Measurements from ENCODE around the gene CHML. TPM values are rescaled to one million over a fixed set of nuclear protein-coding genes. Genes with fewer than 3 reads are reported as not detected.

The CHML gene
- total RNA-seq, 1 experiment from 2014 or later = 11.8 TPM

DNA sequence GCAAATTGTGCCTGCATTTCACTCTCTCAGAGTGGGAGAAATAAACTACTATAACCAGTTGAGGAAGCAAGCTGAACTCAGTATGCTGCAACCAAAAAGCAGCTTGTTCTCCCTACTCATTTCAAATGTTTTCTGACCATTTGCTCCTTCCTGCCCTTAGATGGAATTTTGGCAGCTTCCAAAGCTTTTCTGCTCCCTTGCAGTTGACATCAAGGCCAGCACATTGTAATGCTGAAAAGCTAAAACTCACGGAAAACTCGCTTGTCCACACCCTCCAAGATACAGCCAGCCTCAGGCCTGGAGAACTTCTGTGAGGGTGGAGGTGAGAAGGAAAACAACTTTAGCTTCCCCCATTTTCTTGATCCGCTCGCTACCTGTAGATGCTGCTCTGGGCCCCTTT is 5.0 kb upstream of the CHML start:
- DNase-seq (ENCODE audit: low read depth) = no peak

DNA sequence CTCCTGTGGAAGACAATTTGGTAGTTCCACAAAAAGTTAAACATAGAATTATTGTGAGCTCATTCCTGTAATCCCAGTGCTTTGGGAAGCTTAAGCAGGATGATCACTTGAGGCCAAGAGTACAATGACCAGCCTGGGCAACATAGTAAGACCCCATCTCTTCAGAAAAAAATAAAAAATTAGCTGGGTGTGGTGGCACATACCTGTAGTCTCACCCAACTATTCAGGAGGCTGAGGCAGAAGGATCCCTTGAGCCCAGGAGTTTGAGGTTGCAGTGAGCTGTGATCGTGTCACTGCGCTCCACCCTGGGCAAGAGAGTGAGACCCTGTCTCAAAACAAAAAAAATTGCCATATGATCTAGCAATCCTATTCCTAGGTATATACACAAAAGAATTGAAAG is 4.1 kb upstream of the CHML start:
- DNase-seq (ENCODE audit: low read depth) = no peak

DNA sequence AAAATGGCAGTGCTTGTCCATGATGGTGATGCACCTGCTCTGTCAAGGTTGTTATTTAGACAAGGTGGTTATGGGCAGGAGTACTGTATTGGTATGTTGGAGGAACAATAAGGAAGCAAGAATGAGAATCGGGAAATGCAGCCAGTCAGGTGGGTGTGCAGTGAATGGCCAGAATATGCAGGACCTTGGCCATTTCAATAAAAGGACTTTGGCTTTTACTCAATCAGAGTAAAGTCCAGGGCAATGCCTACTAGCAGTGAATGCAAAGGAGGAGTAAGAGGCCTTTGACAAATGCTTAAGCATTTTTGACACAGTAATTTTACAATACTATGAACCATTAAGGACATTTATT is 2.4 kb upstream of the CHML start:
- DNase-seq (ENCODE audit: low read depth) = no peak

DNA sequence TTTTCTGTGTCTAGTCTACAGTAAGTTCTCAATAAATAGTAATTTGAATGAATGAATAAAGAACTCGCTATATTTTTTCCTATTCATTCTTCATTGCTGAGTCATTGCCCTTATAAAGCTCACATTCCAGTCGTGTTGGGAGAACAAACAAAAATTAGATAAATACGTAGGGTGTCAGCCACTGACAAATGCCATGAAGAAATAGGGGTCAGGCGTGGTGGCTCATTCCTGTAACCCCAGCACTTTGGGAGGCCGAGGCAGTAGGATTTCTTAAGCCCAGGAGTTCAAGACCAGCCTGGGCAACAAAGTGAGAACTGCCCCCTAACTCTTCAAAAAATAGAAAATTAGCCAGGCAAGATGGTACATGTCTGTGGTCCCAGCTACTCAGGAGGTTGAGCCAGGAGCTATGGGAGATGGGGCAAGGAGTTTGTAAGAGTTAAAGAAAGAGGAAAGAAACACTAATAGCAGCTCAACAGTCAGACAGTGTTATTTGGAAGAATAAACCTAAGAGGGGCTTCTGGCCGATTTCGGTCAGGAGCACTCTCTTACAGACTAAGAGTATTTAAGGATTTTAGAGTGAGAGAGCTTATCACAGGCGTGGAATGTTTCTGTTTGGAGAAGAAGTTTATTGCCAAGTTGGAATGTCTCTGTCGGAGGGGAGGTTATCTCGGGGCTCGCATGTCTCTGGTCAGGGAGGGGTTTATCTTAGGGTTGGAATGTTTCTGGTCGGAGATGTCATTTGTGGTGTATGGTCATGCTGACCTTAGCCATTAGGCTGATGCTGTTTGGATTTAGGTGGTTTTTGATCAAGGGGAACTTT is 1.8 kb upstream of the CHML start:
- no peak for DNase-seq (ENCODE audit: low read depth)

DNA sequence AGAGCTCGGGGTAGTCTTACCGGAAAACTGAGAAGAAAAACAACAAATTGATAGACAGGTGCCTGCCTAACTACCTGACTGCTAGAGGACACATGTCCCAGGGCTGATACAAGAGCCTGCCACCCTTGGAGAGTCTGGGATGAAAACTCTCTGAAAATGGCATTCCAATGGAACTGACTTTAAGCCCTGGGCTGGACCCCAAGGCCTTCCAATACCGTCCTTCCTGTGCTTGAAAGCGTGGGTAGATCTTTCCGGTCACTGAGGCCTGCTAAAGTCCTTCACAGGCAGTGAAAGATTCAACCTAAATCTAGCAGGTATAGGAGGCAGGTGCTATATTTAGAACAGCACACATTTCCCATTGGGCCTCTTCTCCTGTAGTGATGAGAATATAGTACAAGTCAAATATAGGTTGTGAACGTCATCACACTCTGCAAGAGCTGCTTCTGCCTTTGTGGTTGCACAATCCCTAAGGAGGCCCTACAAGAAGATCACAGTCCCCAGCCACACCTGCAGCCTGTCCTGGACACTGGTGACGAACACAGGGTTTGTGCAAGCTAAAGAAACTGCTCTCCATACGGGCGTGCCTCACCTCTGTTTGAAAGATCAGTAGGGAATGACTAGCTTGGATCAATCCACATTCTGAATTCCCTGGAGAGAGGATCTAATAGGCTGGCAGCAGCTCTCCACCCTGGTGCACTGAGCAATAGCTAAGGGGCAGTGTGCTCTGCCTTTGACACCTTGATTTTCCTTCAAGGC is 876 bp upstream of the CHML start:
- DNase-seq (ENCODE audit: low read depth) = no peak

DNA sequence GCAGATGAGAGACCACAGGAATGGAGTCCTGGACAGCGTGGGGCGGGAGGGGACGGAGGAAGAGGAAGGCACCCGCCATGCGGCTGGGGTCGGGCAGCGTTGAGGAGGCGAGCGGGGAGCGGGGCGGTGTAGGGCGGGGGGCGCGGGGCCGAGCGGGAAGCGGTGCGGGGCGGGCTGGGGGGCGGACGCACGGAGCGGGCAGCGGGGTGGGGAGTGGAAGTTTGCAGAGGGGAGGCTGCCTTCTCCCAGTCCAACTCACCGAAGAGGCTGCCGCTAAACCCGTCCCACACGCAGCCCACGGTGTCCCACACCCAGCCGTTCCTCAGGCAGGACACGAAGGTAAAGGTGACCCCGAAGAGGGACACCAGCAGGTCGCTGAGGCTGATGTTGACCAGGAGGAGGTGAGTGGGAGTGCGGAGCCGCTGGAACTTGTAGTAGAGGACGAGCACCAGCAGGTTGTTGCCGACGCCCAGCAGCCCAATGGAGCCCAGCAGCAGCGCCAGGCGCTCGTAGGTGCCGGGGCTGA is 483 bp downstream of the CHML start:
- DNase-seq (ENCODE audit: low read depth) = peak; percentile 65

DNA sequence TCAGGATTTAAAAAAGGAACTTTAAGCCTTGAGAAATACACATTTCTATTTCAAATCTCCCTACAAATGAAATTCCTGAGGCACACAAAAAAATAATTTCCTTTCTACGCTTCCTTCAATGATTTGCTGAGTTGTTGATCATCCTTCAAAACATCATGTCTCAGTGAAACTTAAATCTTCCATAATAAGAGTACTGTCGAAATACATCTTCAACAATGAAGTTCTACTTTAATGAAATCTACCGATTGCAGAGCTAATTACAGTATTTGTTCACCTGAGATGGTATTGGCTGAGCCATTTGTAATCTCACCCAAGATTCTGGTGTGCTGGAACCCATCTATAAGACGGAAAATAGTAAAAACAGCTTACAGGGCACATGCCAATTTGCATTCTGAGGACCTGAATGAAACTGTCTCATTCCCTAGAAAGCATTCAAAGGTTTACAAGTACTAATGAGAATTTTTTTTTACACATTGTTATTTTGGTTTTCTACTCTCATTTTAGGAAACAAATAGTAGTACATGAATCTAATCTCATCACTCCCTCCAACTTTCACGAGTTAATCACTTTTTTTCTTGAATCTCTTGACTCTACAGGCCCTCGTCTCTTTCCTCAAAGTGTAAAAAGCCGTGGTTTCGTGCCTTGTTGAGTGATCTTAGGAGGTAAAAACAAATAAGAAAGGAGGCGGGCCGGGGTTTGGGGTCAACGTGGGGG is 1.1 kb downstream of the CHML start:
- DNase-seq (ENCODE audit: low read depth) = no peak

DNA sequence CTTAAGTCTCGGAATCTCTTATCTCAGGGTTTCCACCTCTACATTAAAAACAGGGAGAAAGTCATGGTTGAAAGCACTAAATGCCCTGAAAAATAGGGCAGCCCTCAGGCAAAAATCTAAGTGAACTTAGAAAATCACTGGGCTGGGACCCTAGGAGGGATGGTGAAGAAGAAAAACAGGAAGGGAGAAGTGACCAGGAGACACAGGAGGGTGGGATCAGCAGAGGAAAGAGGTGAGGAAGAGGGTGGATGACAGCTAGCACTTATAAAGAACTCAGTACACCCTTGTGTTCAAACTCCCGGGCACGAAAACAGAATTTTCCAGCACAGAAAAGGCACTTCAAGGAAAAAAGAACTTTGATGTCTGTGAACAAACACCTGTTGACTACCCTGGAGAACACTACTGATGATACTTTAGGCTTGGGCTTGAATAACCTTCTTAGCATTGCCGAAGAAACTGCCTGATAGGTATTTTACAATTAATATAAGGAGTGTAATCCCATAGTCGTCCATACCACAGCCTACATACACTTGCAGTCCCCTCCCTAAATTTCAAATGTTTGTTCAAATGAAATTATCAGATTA is 2.0 kb downstream of the CHML start:
- DNase-seq (ENCODE audit: low read depth) = no peak

DNA sequence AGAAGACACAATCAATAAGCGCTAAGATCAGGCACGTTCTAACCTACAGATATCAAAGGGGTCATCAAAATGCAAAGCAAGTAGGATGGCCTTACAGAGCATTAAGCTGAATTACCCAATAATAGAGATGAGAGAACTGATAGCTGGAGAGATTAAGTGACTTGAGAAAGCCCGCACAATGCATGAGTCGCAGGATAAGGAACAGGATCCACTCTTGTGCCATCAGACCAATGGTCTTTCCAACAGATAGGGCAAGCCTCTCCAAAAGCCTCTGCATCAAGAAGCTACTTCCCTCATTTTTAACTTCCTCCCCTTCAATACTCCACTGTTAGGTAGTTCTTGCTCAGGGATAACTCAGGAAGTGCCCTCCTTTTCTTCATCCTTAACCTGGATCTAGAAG is 2.6 kb downstream of the CHML start:
- peak; percentile 21 for DNase-seq (ENCODE audit: low read depth)

DNA sequence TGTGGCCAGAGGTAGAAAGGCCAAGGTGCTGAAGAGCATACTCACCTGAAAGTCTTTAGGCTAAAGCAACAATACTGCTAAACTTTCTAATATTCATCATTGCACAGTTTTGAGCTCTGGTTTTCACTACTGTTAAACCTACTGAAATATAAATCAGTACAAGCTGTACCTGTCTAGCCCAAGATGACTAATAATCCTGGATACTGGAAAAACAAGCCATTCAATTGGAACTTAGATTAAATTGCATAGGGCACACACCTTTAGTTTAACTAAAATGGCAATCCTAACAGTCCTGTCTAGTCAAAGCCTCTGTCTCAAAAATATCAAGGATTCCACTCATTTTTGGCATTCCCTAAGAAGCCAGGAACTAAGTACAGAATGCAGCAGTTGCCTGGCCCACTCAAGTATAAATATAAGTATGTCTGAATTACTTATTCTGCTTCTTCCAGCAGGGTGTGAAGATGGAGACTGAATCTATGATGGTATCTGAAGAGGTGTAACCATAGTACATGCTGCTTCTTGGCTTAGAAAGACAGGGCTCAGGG is 3.1 kb downstream of the CHML start:
- no peak for DNase-seq (ENCODE audit: low read depth)

DNA sequence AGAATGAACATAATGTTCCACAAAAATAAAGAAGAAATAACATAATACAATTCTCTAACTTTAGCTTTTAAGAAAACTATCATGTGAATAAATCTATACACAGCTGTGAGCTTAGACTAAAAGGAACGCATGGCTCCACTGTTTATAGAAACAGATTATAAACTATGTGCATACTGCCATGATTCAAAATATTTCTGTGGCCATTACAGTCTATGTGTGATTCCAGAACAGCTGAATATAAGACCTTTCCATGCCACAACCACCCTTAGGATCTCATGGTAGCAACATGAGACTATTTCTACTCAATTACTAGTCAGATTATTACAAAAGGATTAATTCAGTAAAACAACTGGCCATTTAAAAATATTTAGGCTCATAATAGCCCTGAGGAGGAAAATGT is 3.9 kb downstream of the CHML start:
- no peak for DNase-seq (ENCODE audit: low read depth)

DNA sequence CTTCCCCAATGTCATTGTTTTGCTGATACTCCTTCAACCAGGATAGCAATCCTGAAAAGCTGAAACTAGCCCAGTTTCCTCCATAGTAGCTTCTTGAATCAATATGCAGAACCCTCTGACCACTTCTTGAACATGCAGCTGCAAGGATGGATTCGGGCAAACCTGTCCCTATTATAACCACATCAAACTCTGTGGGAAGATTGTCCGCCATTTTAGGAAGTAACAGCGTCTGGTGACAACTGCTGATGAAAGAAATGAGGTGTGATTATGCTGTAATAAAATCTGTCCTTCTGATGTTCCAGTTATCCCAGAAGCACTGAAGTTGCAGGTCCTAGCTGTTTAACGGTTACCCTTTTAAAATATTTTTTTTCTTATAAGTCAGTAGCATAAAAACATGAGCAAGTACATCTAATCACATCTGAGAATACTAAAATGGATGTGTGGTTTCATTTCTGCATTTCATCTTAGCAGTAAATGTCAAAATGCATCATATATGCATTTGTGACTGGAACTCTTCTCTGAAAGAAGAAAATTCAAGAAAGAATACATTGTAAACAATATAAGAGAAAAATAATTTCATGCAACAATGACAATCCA is 4.5 kb downstream of the CHML start:
- DNase-seq (ENCODE audit: low read depth) = no peak

DNA sequence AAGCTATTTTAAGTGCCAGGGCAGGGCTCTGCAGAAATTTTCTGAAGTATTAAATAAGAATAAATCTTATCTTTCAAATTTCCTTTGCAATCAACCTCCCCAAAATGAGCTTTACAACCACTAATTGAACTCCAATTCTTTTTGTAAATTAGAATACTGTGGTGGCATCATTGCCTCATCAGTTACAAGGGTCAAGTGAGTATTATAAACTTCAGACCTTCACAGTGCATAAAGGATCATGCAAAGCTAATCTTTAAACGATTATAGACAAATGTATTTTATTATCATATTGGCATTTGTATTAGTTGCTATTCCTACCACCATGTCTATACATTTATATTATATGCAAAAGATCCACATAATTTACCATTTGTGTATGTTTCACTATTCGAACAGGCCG is 7.2 kb downstream of the CHML start:
- DNase-seq (ENCODE audit: low read depth) = no peak

DNA sequence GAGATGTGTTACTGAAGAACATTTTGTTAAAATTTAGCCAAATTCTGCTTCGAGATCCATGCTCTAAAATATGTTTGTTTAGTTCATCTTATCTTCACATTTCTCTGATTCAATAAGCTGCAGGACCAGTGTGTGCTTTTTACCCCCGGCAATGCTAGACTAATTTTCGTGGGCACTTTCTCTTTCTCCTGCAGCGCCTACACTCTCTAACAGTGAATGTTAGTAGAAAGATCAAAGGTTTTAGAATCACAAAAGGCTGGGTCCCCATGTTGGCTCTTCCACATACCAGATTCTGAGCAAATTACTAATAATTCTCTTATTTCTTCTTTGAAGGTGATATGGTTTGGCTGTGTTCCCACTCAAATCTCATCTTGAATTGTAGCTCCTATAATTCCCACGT is 8.5 kb downstream of the CHML start:
- DNase-seq (ENCODE audit: low read depth) = no peak

DNA sequence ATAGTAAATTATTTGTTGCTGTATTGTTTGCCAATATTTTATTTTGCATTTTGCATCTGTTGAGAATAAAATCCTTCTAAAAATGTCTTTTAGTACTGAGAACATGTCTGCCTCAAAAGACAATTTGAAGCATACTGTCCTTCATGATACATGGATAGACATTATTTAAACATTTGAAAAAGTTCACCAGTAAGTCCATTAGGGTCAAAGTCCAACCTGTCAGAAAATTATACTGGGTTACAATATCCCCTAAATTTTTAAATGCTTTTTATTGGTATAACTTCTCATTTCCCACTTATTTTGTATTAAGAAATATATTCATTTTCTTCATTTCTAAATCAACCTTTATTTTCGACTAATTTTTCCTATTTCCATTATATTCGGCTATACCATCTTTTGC is 9.3 kb downstream of the CHML start:
- no peak for DNase-seq (ENCODE audit: low read depth)

DNA sequence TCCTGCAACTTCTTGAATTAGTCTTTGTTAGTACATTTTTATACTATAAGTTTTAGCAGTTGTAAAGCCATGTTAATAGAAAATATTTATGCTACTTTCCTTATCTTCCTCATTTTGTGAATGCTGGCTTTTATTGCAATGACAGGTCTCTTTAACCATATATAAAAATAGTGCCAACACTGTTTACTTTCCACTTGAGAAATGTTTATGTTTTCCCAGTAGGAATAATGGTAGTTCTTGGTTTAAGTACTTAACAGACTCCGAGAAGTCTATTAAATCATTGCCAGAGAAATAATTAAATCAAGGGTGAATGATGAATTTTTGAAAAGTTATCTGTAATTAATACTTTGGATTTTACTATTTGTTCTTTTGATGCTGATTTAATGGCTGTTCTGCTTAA is 9.7 kb downstream of the CHML start:
- DNase-seq (ENCODE audit: low read depth) = no peak

DNA sequence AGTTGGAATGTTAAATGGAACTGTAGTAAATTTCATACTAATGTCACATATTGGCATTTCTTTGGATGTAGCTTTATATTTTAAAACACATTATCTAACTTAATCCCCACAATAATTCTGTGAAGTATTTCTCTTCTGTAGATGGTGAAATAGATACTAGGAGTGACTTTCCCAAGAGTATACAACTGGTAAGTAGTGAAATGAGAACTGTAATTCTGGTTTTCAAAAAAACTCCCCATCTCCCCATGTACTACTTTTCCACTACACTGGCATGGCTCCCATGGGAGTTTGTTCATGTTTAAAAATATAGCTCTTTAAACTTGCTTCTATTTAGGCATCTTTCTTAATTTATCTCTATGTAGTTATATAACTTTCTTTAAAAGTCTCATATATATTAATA is 10.2 kb downstream of the CHML start:
- DNase-seq (ENCODE audit: low read depth) = no peak

DNA sequence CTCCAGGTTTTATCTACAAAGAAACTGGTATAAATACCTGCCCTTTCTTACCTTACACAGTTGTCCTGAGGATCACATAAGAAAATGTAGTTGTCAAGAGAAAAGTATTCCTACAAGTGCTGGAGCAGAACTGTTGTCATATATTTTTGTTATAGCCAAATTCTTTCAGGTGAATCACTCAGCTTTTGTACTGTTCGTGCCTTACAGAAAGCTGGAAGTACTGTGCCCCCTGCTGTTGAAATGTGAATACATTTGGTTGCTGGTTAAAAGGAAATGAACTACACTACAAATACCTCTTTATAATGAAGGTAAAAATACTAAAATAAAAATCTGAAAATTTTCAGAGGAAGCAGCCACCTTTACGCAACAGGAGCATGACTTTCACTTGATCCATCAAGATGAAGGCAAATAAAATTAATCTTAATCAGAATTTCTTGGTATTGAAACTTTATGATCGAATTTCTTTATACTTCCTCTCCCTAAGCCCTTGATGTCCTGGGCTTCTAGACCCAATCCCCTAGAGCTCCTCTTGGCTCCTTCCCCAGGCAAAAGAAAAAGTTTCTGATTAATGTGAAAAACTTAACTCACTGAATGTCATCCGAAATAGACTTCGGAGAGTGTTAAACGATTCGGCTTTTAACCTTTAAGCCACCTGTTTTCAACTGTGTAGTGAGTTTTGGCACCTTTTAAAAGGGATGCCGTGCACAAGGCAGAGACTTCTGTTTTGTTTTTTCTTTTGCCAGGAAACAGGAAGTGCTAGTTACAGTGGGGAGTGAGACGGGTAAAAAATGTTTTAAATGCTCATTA is 12.5 kb downstream of the CHML start:
- peak; percentile 69 for DNase-seq (ENCODE audit: low read depth)

DNA sequence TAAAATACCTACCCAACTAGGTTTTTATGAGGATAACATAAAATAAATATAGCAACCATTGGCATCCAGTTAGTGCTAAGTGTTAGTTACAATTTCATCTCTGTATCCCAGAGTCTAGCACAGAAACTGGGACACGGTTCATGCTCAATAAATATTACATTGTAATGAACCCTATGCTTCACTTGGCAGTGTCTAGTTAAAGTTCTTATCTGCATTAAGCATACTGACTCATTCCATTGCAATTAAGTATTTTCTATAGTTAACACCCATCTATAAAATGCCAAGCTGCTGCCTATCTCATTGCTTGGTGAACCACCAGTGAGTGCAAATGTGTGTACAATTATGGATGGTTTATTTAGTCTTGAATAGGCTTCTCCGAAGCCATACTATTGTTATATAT is 15.2 kb downstream of the CHML start:
- peak; percentile 24 for DNase-seq (ENCODE audit: low read depth)

DNA sequence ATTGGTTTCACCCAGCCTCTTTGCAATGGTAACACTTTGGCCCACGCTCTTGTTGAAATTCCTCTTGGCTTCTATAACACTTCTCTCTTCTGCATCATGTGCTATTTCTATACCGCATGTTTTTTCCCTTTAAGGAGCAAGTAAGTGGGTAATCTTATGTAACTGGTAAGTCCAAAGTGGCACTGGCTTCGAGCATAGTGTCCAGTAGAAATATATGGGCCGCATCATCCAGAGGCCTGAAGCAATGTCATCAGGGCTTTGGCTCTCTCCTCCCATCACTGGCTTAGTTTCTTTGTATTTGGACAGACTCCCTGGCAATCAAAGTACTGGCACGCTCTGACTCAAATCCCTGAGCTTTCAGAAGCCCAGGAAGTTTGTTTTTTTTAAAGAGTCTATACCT is 17.5 kb downstream of the CHML start:
- no peak for DNase-seq (ENCODE audit: low read depth)

DNA sequence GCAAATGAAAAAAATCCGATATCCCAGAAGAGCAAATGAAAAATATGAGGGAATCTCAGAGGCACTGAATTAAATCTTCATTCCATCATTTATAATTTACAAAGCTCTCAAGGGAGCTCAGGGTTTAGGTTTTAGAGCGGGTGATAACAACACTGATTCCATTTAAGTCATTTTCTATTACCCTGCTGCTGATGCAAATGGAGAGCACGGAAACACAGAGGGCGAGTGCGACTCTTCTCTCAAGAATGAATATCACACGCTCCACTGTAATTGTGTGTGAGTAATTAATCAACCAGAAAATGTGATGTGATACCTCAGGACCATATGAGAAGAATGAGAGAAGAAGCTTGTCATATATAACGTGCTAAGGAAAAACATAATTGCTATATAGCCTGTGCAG is 22.7 kb downstream of the CHML start:
- no peak for DNase-seq (ENCODE audit: low read depth)
